Measurements from ENCODE around the gene ATP2B2. TPM values are rescaled to one million over a fixed set of nuclear protein-coding genes. Genes with fewer than 3 reads are reported as not detected.
A peak's percentile ranks its signal among the peaks of the same experiment; 100 is the strongest.

Gene ATP2B2
- total RNA-seq, 1 experiment from 2014 or later: not detected

DNA sequence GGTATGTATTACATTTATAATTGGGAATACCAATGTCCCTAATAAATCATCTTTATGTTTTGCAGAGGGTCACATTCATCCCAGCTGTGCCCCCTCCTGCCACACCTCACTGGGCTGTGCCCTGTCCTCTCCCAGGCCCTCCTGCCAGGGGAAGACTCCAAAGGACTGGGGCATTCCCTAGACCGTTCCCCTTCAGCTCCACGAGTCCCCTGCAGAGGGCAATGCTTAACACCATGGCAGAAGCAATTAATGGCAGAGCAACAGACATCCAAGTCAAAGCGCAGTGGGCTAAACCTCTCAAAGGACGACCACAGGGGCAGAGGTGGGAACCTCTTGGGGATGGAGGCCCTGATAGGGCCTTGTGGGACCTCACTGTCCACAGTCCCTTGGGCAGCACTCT is 113.1 kb downstream of the ATP2B2 start:
- no peaks in the 10 kb centered on the region for H3K36me3 Mint-ChIP-seq (ENCODE audit: insufficient read depth, unreplicated experiment)
- no peak overlapping the region for H3K4me3 Mint-ChIP-seq (ENCODE audit: unreplicated experiment)
- peak; percentile 8 for DNase-seq (ENCODE audit: unreplicated experiment)
- TF ChIP-seq, protein P1, sequence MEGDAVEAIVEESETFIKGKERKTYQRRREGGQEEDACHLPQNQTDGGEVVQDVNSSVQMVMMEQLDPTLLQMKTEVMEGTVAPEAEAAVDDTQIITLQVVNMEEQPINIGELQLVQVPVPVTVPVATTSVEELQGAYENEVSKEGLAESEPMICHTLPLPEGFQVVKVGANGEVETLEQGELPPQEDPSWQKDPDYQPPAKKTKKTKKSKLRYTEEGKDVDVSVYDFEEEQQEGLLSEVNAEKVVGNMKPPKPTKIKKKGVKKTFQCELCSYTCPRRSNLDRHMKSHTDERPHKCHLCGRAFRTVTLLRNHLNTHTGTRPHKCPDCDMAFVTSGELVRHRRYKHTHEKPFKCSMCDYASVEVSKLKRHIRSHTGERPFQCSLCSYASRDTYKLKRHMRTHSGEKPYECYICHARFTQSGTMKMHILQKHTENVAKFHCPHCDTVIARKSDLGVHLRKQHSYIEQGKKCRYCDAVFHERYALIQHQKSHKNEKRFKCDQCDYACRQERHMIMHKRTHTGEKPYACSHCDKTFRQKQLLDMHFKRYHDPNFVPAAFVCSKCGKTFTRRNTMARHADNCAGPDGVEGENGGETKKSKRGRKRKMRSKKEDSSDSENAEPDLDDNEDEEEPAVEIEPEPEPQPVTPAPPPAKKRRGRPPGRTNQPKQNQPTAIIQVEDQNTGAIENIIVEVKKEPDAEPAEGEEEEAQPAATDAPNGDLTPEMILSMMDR (IDR thresholded peaks at IDR 0.05; ENCODE audit: unreplicated experiment): no peak
- intact Hi-C loops (cut with micrococcal nuclease): no loop called here
- no TSS peak for BruUV-seq (replicated peaks)
- ChIA-PET CTCF (no interaction called here), POLR2A (no interaction called here)
- H3K4me1 Mint-ChIP-seq (ENCODE audit: insufficient read depth, unreplicated experiment): no peaks in the 10 kb centered on the region
- peak overlapping the region; percentile 53 for H3K27ac Mint-ChIP-seq (ENCODE audit: low read depth, unreplicated experiment)
- no peaks in the 10 kb centered on the region for H3K9me3 Mint-ChIP-seq (ENCODE audit: unreplicated experiment)
- H3K27me3 Mint-ChIP-seq (ENCODE audit: insufficient read depth, unreplicated experiment): peaks cover 7% of the 10 kb centered on the region

DNA sequence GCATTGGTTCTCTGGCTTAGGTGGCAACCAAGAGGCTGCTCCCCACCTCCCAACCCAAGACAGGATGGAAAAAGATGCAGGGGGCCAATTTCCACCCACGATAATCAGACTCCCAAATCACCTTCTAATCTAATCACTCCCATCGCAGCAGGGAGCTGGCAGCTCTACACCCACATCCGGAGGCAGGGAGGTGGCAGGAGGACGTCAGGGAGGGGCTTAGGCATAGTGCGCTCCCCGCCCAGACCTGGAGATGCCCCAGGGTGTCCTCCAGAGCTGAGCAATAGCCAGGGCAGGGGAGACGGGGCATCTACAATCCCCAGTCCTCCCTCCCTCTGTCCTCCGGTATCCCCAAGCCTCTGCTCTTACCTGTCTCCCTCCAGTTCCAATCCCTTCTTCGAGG is 114.0 kb downstream of the ATP2B2 start:
- H3K27ac Mint-ChIP-seq (ENCODE audit: low read depth, unreplicated experiment): peak overlapping the region; percentile 53
- no peaks in the 10 kb centered on the region for H3K9me3 Mint-ChIP-seq (ENCODE audit: unreplicated experiment)
- intact Hi-C loops (cut with micrococcal nuclease): no loop called here
- POLR2A ChIA-PET: no interaction called here
- no peaks in the 10 kb centered on the region for H3K36me3 Mint-ChIP-seq (ENCODE audit: insufficient read depth, unreplicated experiment)
- no peak overlapping the region for H3K4me3 Mint-ChIP-seq (ENCODE audit: unreplicated experiment)
- TF ChIP-seq, protein P1 (IDR thresholded peaks at IDR 0.05; ENCODE audit: unreplicated experiment): no peak
- peaks cover 9% of the 10 kb centered on the region for H3K27me3 Mint-ChIP-seq (ENCODE audit: insufficient read depth, unreplicated experiment)
- CTCF ChIA-PET: no interaction called here
- H3K4me1 Mint-ChIP-seq (ENCODE audit: insufficient read depth, unreplicated experiment): no peaks in the 10 kb centered on the region
- BruUV-seq (replicated peaks): no TSS peak
- peak; percentile 23 for DNase-seq (ENCODE audit: unreplicated experiment)

DNA sequence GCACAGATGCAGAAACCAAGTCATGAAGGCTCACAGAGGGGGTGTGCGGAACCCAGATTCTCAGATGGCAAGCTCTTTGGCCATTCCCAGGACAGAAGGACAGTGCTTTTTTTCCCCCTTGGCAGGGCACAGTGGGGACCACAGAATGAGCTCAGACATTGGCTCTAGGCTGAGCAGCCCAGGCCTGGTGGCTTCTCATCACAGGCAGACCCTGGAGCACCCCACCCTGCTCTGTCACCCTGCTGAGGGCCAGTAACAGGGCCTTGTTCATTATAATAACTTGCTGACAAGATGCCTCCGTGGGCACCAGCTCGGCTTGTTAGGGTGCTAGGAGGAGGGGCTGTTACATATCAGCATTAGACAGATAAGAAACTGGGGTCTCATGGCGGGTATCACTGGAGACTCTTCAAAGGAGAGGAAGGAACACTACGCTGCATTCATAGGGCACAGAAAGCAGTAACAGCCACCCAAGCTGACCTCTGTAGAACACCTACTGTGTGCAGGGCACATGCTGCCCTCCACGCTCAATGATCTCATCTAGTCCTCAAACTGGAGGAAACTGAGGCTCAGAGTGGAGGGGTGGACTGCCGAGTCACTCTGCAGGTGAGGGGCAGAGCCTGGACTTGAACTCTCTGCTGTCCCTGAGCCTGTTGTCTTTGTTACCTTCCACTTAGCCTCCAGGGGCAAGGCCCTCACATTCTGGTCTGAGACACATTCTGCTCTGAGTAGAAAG is 114.6 kb downstream of the ATP2B2 start:
- H3K36me3 Mint-ChIP-seq (ENCODE audit: insufficient read depth, unreplicated experiment): no peaks in the 10 kb centered on the region
- BruUV-seq (replicated peaks): no TSS peak
- DNase-seq (ENCODE audit: unreplicated experiment): no peak
- H3K27ac Mint-ChIP-seq (ENCODE audit: low read depth, unreplicated experiment): no peak overlapping the region
- intact Hi-C loops (cut with micrococcal nuclease): no loop called here
- H3K9me3 Mint-ChIP-seq (ENCODE audit: unreplicated experiment): no peaks in the 10 kb centered on the region
- H3K4me1 Mint-ChIP-seq (ENCODE audit: insufficient read depth, unreplicated experiment): no peaks in the 10 kb centered on the region
- no peak overlapping the region for H3K4me3 Mint-ChIP-seq (ENCODE audit: unreplicated experiment)
- CTCF ChIA-PET: interaction anchor here (1.2 kb wide), 1 partner anchor 46 kb away, joined by 3 read pairs; no protein-coding TSS in a partner anchor
- POLR2A ChIA-PET: no interaction called here
- TF ChIP-seq, protein P1 (IDR thresholded peaks at IDR 0.05; ENCODE audit: unreplicated experiment): no peak
- peaks cover 12% of the 10 kb centered on the region for H3K27me3 Mint-ChIP-seq (ENCODE audit: insufficient read depth, unreplicated experiment)

GRCh38 chr3:10389995-10390394 is 115.4 kb downstream of the ATP2B2 start:
- intact Hi-C loops (cut with micrococcal nuclease): no loop called here
- POLR2A ChIA-PET: no interaction called here
- Mint-ChIP-seq H3K4me3 (ENCODE audit: unreplicated experiment) (no peak overlapping the region), H3K27ac (ENCODE audit: low read depth, unreplicated experiment) (no peak overlapping the region), H3K9me3 (ENCODE audit: unreplicated experiment) (no peaks in the 10 kb centered on the region), H3K27me3 (ENCODE audit: insufficient read depth, unreplicated experiment) (peaks cover 20% of the 10 kb centered on the region), H3K36me3 (ENCODE audit: insufficient read depth, unreplicated experiment) (no peaks in the 10 kb centered on the region), H3K4me1 (ENCODE audit: insufficient read depth, unreplicated experiment) (no peaks in the 10 kb centered on the region)
- TF ChIP-seq, protein P1 (IDR thresholded peaks at IDR 0.05; ENCODE audit: unreplicated experiment): no peak
- CTCF ChIA-PET: interaction anchor here (1.2 kb wide), 1 partner anchor 46 kb away, joined by 3 read pairs; no protein-coding TSS in a partner anchor
- DNase-seq (ENCODE audit: unreplicated experiment): no peak
- BruUV-seq (replicated peaks): no TSS peak
